Skeletal muscle satellite cell (primary cell): Measurements from ENCODE around the gene CYBA.

Experiments used
- H3K27me3 ChIP-seq: 2 replicates; pipeline ENCODE4 v1.7.0; 2013; ENCODE audit warnings: low read length; ENCODE audit not compliant: control insufficient read depth, insufficient read depth
- H3K36me3 ChIP-seq: 2 replicates; pipeline ENCODE4 v1.7.0; 2013; ENCODE audit warnings: mild to moderate bottlenecking, control low read depth, low read length; ENCODE audit not compliant: insufficient read depth
- H3K4me1 ChIP-seq: 2 replicates; pipeline ENCODE4 v1.7.0; 2013; ENCODE audit warnings: low read length; ENCODE audit not compliant: control insufficient read depth, insufficient read depth
- H3K4me2 ChIP-seq: 2 replicates; pipeline ENCODE4 v1.7.0; 2013; ENCODE audit warnings: mild to moderate bottlenecking, low read length
- H3K4me3 ChIP-seq: 2 replicates; pipeline ENCODE4 v1.7.0; 2013; ENCODE audit warnings: low read length
- H3K9ac ChIP-seq: 2 replicates; pipeline ENCODE4 v1.7.0; 2013; ENCODE audit warnings: mild to moderate bottlenecking, low read depth, low read length, moderate library complexity
- H3K9me3 ChIP-seq: replicated peaks from 2 replicates; pipeline ENCODE4 v1.7.0; 2013; ENCODE audit warnings: mild to moderate bottlenecking, control low read depth, low read length

CYBA gene

DNA sequence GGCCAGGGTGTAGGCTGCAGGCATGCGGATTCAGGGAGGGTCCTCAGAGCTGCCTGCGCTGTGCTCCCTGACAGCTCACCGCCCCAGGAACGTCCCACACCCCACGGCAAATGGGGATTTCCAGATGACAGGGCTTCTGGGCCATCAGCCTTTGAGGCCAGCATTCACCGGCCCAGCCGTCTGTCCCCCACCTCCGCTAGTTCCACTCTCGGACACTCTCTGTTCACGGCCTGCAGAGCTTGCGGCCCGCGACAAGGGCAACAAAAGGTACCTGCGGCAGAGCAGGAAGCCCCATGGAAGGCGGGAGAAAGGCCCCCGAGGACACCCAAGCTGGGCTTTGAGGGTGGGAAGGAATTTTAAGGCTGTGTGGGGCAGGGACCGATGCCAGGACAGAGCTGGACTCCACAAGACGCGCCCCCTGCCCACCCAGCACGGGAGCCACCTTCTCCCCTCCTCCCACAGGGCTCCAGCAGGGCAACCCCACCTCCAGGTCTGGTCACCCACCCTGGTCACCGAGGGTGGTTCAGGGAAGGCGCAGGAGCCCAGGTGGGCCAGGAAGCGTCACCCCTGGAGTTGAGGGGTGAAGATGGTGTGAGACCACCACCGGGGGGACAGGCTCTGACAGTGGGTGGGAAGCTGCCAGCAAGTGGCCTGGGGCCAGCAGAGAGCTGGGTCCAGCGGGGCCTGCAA lies 5.6 kb upstream of the CYBA start:
- Histone ChIP-seq H3K4me2 (no peak overlapping the region), H3K9ac (no peak overlapping the region), H3K36me3 (peaks cover 24% of the 10 kb centered on the region), H3K27me3 (no peaks in the 10 kb centered on the region), H3K4me3 (no peak overlapping the region), H3K4me1 (peaks cover under 1% of the 10 kb centered on the region), H3K9me3 (no peaks in the 10 kb centered on the region)

DNA sequence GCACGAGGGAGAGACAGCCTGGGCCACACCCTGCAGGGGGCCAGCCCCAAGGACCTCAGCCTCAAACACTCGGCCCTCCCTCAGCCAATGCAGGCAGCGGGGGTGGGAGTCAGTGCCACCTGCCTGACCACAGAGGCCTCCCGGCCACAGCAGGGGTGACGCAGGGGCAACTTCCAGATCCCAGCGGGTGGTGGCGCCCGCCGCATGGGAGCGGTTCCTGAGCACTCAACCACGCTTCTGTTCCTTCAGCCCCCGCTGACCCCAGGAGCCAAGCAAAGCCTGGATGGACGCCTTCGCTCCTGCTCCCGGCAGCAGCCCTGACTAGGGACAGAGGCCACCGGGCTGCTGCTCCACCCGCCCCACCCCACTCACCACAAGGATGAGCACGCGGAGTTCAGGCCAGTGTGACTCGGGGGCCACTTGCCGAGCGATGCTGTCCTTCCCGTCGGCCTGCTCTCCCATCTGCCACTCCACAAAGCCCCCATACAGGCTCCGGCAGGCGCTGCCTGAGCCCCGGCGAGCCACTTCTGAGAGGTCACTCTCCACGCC lies 5.0 kb upstream of the CYBA start:
- H3K27me3 ChIP-seq: no peaks in the 10 kb centered on the region
- H3K4me1 ChIP-seq: peaks cover 6% of the 10 kb centered on the region
- H3K4me2 ChIP-seq: no peak overlapping the region
- peaks cover 24% of the 10 kb centered on the region for H3K36me3 ChIP-seq
- no peak overlapping the region for H3K9ac ChIP-seq
- no peak overlapping the region for H3K4me3 ChIP-seq
- H3K9me3 ChIP-seq: no peaks in the 10 kb centered on the region

DNA sequence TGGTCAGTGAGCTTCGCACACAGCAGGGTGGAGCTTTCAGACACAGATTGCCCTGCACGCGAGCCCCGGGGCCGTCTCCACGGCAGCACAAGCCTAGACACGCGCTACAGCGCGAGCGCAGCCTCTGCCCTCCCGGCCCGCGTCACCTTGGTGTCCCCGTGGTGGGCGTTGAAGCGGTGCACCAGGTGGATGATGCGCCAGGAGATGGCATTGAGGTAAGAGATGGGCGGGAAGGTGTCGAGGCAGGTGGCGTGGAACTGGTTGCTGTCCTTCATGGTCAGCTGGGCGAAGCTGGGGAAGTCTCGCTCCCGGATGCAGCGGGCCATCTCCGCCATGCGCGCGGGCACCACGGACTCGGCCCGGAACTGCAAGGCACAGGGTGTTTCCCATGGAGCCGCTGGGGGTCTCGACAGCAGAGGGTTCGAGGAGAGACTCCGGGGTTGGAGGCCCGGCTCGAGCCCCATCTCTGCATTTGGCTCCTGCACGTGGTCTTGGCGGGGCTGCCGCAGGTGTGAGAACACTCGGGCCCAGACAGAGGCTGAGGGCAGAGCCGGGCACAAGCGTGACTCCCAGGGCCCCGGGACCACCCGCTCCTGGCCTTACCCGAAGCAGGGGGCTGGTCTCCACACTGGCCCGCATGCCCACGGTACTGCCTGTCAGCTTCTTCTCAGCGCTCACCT lies 4.3 kb upstream of the CYBA start:
- H3K4me2 ChIP-seq: no peak overlapping the region
- H3K4me1 ChIP-seq: peaks cover 9% of the 10 kb centered on the region
- peaks cover 24% of the 10 kb centered on the region for H3K36me3 ChIP-seq
- no peak overlapping the region for H3K9ac ChIP-seq
- no peak overlapping the region for H3K4me3 ChIP-seq
- no peaks in the 10 kb centered on the region for H3K9me3 ChIP-seq
- no peaks in the 10 kb centered on the region for H3K27me3 ChIP-seq

DNA sequence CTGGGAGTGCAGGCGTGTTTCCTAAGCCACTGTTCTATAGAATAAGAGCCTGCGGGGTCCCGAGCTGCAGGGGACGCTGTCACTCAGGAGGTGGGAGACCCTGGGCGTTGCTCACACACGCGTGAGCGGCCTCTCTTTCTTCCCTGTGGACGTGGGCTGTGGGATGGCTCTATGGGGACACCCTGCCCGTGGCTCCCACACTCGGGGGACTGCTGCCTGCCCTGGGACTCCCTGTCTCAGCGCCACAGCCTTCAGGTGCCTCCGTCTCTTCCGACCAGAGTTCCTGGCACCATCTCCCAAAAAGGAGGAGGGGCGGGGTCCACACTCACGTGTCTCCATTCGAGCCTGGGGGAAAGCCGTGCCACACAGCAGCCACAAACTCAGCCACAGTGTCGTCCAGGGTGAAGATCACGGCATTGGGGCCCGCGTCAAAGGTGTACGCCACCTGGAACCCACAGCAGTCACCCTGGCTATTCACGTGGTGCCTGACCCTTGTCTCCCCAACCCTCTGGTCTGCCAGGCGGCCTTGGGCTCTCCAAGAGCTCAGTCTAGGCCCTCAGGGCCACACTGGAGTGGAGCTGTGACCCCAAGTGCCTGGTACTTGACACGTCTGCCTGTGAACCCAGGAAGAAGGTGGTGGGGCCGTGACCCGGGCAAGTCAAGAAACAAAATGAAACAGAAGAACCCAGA lies 3.7 kb upstream of the CYBA start:
- no peaks in the 10 kb centered on the region for H3K9me3 ChIP-seq
- H3K4me2 ChIP-seq: no peak overlapping the region
- no peak overlapping the region for H3K9ac ChIP-seq
- no peaks in the 10 kb centered on the region for H3K27me3 ChIP-seq
- peaks cover 24% of the 10 kb centered on the region for H3K36me3 ChIP-seq
- no peak overlapping the region for H3K4me3 ChIP-seq
- peaks cover 13% of the 10 kb centered on the region for H3K4me1 ChIP-seq

DNA sequence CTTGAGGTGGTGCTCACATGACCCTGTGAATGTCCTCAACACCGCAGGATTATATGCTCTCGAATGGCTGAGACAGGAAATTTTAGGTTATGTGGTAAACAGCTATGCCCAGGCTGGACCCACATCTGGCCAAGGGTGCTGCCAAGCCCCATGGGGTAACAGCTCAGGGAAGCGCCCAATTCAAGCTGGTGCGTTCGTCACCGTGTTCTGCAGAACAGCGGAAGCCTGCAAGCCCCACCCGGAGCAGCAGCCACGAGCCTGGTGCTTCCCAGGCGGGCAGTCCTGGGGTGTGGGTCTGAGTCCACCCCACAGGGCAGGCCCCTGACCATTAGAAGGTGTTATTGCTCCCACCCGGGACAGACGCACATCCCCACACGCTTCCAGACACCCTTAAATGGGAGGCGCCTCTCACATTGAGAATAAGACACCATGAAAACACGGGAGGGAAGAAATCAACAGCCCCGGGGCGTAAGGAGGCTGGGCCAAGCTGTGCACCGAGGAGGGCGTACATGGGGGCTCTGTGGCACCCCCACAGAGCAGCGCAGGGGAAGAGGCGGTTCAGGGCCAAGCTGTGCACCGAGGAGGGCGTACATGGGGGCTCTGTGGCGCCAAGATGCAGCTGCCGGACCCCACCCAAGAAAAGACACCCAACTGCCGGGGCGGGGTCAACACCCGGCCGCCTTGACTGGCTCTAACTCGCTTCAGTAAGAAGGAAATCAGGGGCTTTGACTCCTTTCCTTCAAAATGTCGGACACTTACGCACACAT lies 2.9 kb upstream of the CYBA start:
- H3K4me3 ChIP-seq: no peak overlapping the region

DNA sequence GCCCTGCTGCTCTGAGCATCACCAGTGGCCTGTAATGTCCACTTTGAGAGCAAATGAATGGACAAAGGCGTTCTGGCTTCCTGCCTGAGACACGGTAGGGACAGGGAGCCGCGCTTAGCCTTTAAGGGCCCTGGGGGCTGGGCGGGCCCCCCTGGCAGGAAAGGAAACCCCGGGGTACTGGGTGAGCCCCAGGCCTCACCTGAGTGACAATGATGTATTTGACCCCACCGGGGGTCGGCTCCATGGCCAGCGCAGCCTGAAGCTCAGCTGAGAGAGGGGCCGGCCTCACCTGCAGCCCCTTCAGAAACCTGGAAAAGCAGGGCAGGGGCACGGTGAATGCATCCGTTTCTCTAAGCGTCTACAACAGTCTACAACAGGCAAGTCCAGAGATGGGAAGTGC lies 2.2 kb upstream of the CYBA start:
- Histone ChIP-seq H3K9me3 (no peaks in the 10 kb centered on the region), H3K36me3 (peaks cover 24% of the 10 kb centered on the region), H3K4me1 (peaks cover 13% of the 10 kb centered on the region), H3K4me2 (no peak overlapping the region), H3K27me3 (no peaks in the 10 kb centered on the region), H3K9ac (no peak overlapping the region), H3K4me3 (no peak overlapping the region)

More for the DNA sequence above, 2.9 kb upstream of the CYBA start:
- H3K9ac ChIP-seq: no peak overlapping the region
- peaks cover 24% of the 10 kb centered on the region for H3K36me3 ChIP-seq
- H3K27me3 ChIP-seq: no peaks in the 10 kb centered on the region
- H3K4me1 ChIP-seq: peaks cover 13% of the 10 kb centered on the region
- no peaks in the 10 kb centered on the region for H3K9me3 ChIP-seq
- H3K4me2 ChIP-seq: no peak overlapping the region

DNA sequence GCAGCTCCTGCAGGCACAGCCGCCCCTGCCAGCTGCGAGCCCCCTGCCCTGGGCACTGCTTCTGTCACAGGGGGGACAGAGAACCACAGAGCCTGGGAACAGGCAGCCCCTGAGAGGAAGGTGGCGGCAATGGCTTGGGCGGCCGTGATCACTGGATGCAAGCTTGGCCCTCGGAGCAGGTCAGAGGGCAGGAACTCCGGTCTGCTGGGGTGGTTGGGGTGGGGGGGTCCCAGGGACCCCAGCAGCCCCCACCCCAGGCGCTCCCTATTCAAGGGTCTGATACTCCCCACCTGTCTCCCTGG lies 1.9 kb upstream of the CYBA start:
- Histone ChIP-seq H3K9me3 (no peaks in the 10 kb centered on the region), H3K4me1 (peaks cover 13% of the 10 kb centered on the region), H3K27me3 (no peaks in the 10 kb centered on the region), H3K36me3 (peaks cover 24% of the 10 kb centered on the region), H3K9ac (no peak overlapping the region), H3K4me3 (no peak overlapping the region), H3K4me2 (no peak overlapping the region)

DNA sequence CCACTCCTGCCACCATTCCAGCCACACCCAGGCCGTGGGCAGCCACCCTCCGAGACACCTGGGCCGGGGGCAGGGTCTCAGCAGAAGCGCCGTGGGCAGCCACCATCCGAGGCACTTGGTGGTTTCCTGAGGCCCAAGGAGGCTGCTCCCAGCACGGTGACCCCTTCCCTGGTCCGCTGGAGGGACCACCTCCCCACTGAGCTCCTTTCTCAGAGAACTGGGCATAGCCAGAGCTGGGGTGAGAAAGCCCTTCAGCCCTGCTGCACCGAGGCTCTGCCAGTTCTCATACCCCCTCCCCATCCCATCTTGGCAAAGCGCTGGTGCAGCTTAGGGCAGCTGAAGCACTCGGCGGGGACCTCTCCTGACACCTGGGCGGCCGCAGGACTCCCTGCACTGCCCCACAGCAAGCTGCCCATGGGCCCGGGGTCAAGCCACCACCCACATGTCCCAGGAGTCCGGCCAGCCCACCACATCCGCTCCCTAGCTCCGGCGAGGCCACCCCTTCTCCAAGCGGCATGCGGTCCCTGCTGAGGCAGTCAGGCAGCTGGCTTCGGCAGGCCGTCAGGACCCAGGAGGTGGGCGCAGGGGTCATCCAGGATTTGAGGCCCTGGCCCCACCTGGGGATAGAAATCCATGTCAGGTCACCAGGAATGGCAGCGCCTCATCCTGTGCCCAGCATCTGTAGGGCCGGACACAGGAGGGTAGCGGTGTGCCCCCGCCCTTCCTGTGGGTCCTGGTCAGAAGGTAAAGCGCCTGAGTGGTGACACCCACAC lies 1.3 kb upstream of the CYBA start:
- Histone ChIP-seq H3K36me3 (peaks cover 24% of the 10 kb centered on the region), H3K4me1 (peaks cover 13% of the 10 kb centered on the region), H3K9me3 (no peaks in the 10 kb centered on the region), H3K4me3 (no peak overlapping the region), H3K4me2 (no peak overlapping the region), H3K9ac (no peak overlapping the region), H3K27me3 (no peaks in the 10 kb centered on the region)

DNA sequence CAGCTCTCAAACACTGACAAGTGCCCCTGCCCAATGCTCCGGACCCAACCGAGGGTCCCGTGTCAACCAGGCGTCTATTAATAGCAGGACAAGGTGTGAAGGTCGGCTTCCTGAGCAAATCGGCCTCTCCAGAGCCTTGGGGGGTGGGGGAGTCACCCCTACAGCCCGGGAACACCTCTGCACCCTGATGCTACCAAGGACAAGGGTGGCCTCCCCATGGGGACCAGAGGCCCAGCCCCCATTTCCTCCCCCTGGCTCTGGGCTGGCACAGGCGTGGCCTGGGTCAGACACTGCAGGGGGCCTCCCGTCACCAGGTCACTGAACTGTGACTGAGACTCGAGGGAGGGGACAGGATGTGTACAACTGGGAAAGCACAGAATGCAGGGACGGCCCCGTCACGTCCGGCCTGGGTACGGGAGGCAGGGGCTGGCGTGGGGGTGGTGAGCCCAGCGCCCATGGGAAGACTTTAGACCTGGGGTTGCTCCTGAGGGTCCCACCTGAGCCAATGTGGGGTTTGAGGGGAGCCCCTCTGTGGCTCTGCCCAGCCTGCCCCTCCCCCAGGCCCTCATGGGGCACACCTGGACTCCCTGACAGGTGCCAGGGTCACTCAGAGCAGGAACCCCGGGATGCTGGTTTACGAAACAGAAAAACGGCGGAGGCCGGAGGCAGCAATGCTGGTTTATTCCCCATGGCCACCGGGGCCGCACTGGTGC lies 579 bp upstream of the CYBA start:
- Histone ChIP-seq H3K4me3 (peak overlapping the region; percentile 77), H3K36me3 (peaks cover 17% of the 10 kb centered on the region), H3K4me2 (peak overlapping the region; percentile 88), H3K9me3 (no peaks in the 10 kb centered on the region), H3K9ac (peak overlapping the region; percentile 59), H3K4me1 (peaks cover 13% of the 10 kb centered on the region), H3K27me3 (no peaks in the 10 kb centered on the region)

DNA sequence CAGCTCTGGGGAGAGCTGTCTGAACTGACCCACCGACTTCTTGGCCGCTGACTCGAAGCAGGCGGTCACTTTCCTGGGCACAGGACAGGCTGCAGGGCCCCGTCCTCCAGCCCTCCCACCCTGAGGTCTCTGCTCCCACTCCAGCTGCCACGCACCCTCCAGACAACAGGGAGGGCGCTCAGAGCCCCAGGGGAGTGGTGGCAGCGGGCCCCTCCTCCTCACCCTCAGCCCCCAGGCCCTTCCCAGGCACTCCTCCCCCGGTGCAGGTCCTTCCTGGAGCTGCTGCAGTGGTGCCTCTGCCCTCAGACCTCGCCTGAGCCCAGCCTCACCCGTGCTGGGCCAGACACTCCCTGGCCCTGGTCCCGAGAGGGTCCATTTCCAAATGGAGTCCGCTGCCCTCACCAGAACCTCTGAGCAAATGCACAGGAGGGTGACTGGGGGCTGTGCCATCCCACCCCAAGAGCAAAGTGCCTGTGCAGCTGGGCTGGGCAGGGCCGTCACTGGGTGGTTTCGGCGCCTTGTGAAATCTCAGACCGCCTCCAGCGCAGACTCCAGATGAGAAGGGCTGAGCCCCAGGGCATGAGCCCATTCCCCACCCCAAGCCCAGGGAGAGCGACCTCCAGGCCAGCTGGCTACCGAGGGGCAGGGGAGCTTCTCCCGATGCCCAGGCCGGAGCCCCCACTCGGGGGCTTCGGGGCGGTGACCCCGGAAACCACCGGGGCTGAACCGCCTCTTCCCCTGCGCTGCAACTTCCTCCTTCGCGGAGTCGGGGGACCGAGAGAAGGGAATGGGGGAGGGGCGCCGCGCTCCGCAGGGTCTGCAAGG lies 717 bp downstream of the CYBA start:
- no peaks in the 10 kb centered on the region for H3K9me3 ChIP-seq
- peaks cover 13% of the 10 kb centered on the region for H3K4me1 ChIP-seq
- peak overlapping the region; percentile 64 for H3K9ac ChIP-seq
- no peaks in the 10 kb centered on the region for H3K27me3 ChIP-seq
- peaks cover 14% of the 10 kb centered on the region for H3K36me3 ChIP-seq
- H3K4me2 ChIP-seq: peak overlapping the region; percentile 88
- H3K4me3 ChIP-seq: peak overlapping the region; percentile 77
